ENCODE measurements around the gene TAGLN.

- TF ChIP-seq EHMT2 (IDR thresholded peaks at IDR 0.05) (no peak), TCF7L2 (IDR thresholded peaks at IDR 0.05; ENCODE audit: low read depth, low read length) (no peak), E2F6 (IDR thresholded peaks at IDR 0.05; ENCODE audit: borderline replicate concordance in 1 of 2, extremely low read depth in 1 of 2, insufficient read depth in 1 of 2, insufficient read length in 1 of 2, low read depth in 1 of 2, low read length in 1 of 2, poor library complexity in 1 of 2, severe bottlenecking in 1 of 2) (no peak), POLR2AphosphoS5 (IDR thresholded peaks at IDR 0.05; ENCODE audit: control insufficient read depth, insufficient read depth, low read depth, low read length) (no peak), NCOA4 (IDR thresholded peaks at IDR 0.05; ENCODE audit: partially characterized antibody) (no peak), CTCF (IDR thresholded peaks at IDR 0.05 in 2 of 3, conservative IDR thresholded peaks at IDR 0.05 in 1 of 3; ENCODE audit: insufficient read depth in 2 of 3, low read depth in 1 of 3, low read length in 3 of 3) (no peak), STAG1 (CRISPR knock-in tag; IDR thresholded peaks at IDR 0.05; ENCODE audit: borderline replicate concordance) (no peak), CBX1 (IDR thresholded peaks at IDR 0.05; ENCODE audit: low read depth) (no peak)
Observed at GRCh38 chr11:117154468-117154867, 44.7 kb upstream of the TAGLN start.

Measured in K562 (cell line).